T-cell (primary cell): ENCODE measurements around the gene SLK. TPM values are rescaled to one million over a fixed set of nuclear protein-coding genes. Genes with fewer than 3 reads are reported as not detected.

Source experiments
- ATAC-seq, 4 experiments: fragments of 200-7000 bp in 3 of 4; fragments of 150-1000 bp in 1 of 4; cut with Tn5 transposase; replicated peaks in 1 of 4; 1 replicate in 3 of 4; 2 replicates in 1 of 4; pipeline ENCODE4 v1.10.0; 2021; ENCODE audit warnings: moderate library complexity in 3 of 4, mild to moderate bottlenecking in 2 of 4, moderate number of reproducible peaks in 1 of 4
- CTCF ChIA-PET, 2 donors: fragments of 300-600 bp; sonication (Branson Sonifier 250); formaldehyde crosslinking; loops; one replicate each; lab custom pipeline; 2022; ENCODE audit warnings: antibody characterized with exemption in 2 of 2; lab: Charles Lee
- POLR2A ChIA-PET, 2 donors: fragments of 300-600 bp; sonication (Branson Sonifier 250); formaldehyde crosslinking; loops; one replicate each; lab custom pipeline; 2022; ENCODE audit warnings: antibody characterized with exemption in 2 of 2; lab: Charles Lee
- DNase-seq, 35 experiments: peaks; one replicate each; pipeline versions ENCODE4 v3.0.0 to v3.0.0-alpha.2; 2013 to 2023
- H3K27ac ChIP-seq: one replicate; pipeline ENCODE4 v1.5.1; 2013; ENCODE audit warnings: low read length
- H3K27me3 ChIP-seq, 2 experiments: replicated peaks in 1 of 2; 1 replicate in 1 of 2; 2 replicates in 1 of 2; pipeline versions ENCODE4 v1.6.1 to v1.7.0; 2013; ENCODE audit warnings: low read length in 1 of 2, mixed read lengths in 1 of 2; ENCODE audit not compliant: control insufficient read depth in 2 of 2, insufficient read depth in 2 of 2; ENCODE audit errors: extremely low read depth in 1 of 2
- H3K36me3 ChIP-seq, 2 donors: 1 replicate in 1 of 2; 2 replicates in 1 of 2; pipeline versions ENCODE4 v1.6.1 to v1.7.0; 2013; ENCODE audit warnings: low read length in 1 of 2; ENCODE audit not compliant: control insufficient read depth in 2 of 2, insufficient read depth in 1 of 2; ENCODE audit errors: extremely low read depth in 1 of 2
- H3K4me1 ChIP-seq, 2 experiments: 1 replicate in 1 of 2; 2 replicates in 1 of 2; pipeline versions ENCODE4 v1.6.1 to v1.7.0; 2013; ENCODE audit warnings: low read length in 2 of 2, mixed read lengths in 1 of 2; ENCODE audit not compliant: insufficient read depth in 2 of 2, control insufficient read depth in 1 of 2; ENCODE audit errors: extremely low read depth in 1 of 2
- H3K4me3 ChIP-seq, 2 donors: 1 replicate in 1 of 2; 2 replicates in 1 of 2; pipeline versions ENCODE4 v1.5.1 to v1.7.0; 2013; ENCODE audit warnings: mild to moderate bottlenecking in 2 of 2, low read length in 1 of 2, moderate library complexity in 1 of 2; ENCODE audit not compliant: control insufficient read depth in 1 of 2; ENCODE audit errors: extremely low read depth in 1 of 2
- H3K9me3 ChIP-seq: 2 replicates; pipeline ENCODE4 v1.7.0; 2013
- H3K27ac Mint-ChIP-seq, 2 donors: one replicate each; pipeline ENCODE4 v1.8.0; 2020 to 2021; ENCODE audit warnings: mild to moderate bottlenecking in 2 of 2, mixed read lengths in 2 of 2
- H3K27me3 Mint-ChIP-seq, 2 donors: one replicate each; pipeline ENCODE4 v1.8.0; 2021 to 2022; ENCODE audit warnings: mixed read lengths in 2 of 2
- H3K36me3 Mint-ChIP-seq: one replicate; pipeline ENCODE4 v1.8.0; 2021; ENCODE audit warnings: mixed read lengths
- H3K4me1 Mint-ChIP-seq, 3 donors: one replicate each; pipeline ENCODE4 v1.8.0; 2020 to 2022; ENCODE audit warnings: mixed read lengths in 3 of 3, mild to moderate bottlenecking in 1 of 3
- H3K4me3 Mint-ChIP-seq, 3 donors: one replicate each; pipeline ENCODE4 v1.8.0; 2020 to 2022; ENCODE audit warnings: mild to moderate bottlenecking in 3 of 3, mixed read lengths in 3 of 3, moderate library complexity in 3 of 3
- H3K9me3 Mint-ChIP-seq, 3 donors: one replicate each; pipeline ENCODE4 v1.8.0; 2020 to 2022; ENCODE audit warnings: mixed read lengths in 3 of 3
- WGBS: methylation state at CpG from one replicate; pipeline ENCODE4 v1.1.5; 2013; ENCODE audit warnings: missing lambda C conversion rate; ENCODE audit not compliant: insufficient coverage; 5-methylcytosine and 5-hydroxymethylcytosine counted together
- total RNA-seq, 35 experiments: library from RNA in 6 of 35; stranded (reverse) in 6 of 35; fragments of 120-200 nt in 1 of 35; gene quantifications; one replicate each; pipeline versions ENCODE4 v1.2.1 to v1.2.4 and lab custom pipeline; 2013 to 2026

Gene SLK
- total RNA-seq, 5 donors from 2014 or later (not counting 1 experiment from before 2014, with no cell fraction given): 20.9 to 30.4 (median 27.3) TPM

- Histone ChIP-seq H3K27ac (no peak overlapping the region), H3K36me3 (no peaks in the 10 kb centered on the region), H3K27me3 (peaks cover 0 to 18% of the 10 kb centered on the region in 2 experiments), H3K4me3 (no peak overlapping the region), H3K4me1 (no peaks in the 10 kb centered on the region), H3K9me3 (no peaks in the 10 kb centered on the region)
- 92% methylated on average over 12 of the region's 14 CpGs for WGBS
- Mint-ChIP-seq H3K4me1 (no peaks in the 10 kb centered on the region), H3K36me3 (no peaks in the 10 kb centered on the region), H3K27me3 (no peaks in the 10 kb centered on the region), H3K4me3 (no peak overlapping the region), H3K9me3 (no peaks in the 10 kb centered on the region), H3K27ac (no peak overlapping the region)
- DNase-seq: no peak
- CTCF ChIA-PET: no interaction called here
- POLR2A ChIA-PET: no interaction called here
- no peak for ATAC-seq
Measured at GRCh38 chr10:104041891-104042535, 75.1 kb downstream of the SLK start.

DNA sequence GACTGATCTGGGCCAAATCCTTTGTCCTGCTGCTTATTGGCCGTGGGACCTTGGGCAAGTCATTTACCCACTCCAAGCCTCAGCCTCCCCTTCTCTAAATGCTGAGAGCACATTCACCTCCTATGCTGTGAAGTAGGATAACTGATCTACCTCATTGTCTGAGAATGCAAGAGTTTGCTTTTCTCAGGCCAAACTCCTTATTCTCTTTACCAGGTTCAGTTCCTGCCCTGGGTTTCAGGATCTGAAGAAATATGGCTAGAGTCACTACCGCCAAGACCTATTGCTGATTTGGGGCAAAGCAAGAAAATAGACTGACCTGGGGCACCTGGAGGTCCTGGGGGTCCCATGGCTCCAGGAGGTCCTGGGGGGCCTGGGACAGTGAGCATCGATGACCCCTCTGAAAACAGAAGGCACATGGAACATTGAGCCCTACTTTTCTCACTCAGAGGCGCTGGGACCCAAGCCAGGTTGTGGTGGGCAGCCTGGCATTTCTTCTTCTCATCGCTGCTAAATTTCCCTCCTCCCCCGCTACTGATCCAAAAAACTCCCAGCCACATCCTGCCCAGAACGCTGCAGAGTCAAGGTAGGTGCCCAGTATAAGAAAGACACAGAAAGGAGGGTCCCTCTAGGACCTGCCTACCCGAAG, 76.4 kb downstream of the SLK start:
- H3K27ac Mint-ChIP-seq: no peak overlapping the region
- WGBS: 70% methylated on average over 7 of the region's 8 CpGs

GRCh38 chr10:104043854-104044253, 76.9 kb downstream of the SLK start:
- no peaks in the 10 kb centered on the region for H3K36me3 Mint-ChIP-seq
- no peaks in the 10 kb centered on the region for H3K9me3 ChIP-seq
- H3K4me3 ChIP-seq: no peak overlapping the region
- no peaks in the 10 kb centered on the region for H3K4me1 ChIP-seq
- no peaks in the 10 kb centered on the region for H3K4me1 Mint-ChIP-seq
- H3K27me3 ChIP-seq: peaks cover 0 to 22% of the 10 kb centered on the region in 2 experiments
- no peak overlapping the region for H3K27ac Mint-ChIP-seq
- no peak for ATAC-seq
- H3K36me3 ChIP-seq: no peaks in the 10 kb centered on the region
- no peaks in the 10 kb centered on the region for H3K27me3 Mint-ChIP-seq
- ChIA-PET POLR2A (no interaction called here), CTCF (no interaction called here)
- WGBS: 79% methylated on average over 2 of the region's 4 CpGs
- no peak overlapping the region for H3K27ac ChIP-seq
- H3K9me3 Mint-ChIP-seq: no peaks in the 10 kb centered on the region
- no peak for DNase-seq
- H3K4me3 Mint-ChIP-seq: no peak overlapping the region

More for the DNA sequence above, 76.4 kb downstream of the SLK start:
- H3K27ac ChIP-seq: no peak overlapping the region
- no peaks in the 10 kb centered on the region for H3K4me1 ChIP-seq
- no peaks in the 10 kb centered on the region for H3K36me3 ChIP-seq
- no peak overlapping the region for H3K4me3 Mint-ChIP-seq
- DNase-seq (no peak), ATAC-seq (no peak)
- peaks cover 0 to 21% of the 10 kb centered on the region in 2 experiments for H3K27me3 ChIP-seq
- no peaks in the 10 kb centered on the region for H3K4me1 Mint-ChIP-seq
- no peaks in the 10 kb centered on the region for H3K9me3 Mint-ChIP-seq
- H3K9me3 ChIP-seq: no peaks in the 10 kb centered on the region
- POLR2A ChIA-PET: interaction anchor here in 1 of 2 donors (0.6 kb wide), 1 partner anchor 115 kb away, joined by 3 read pairs; no protein-coding TSS in a partner anchor
- H3K36me3 Mint-ChIP-seq: no peaks in the 10 kb centered on the region
- CTCF ChIA-PET: no interaction called here
- no peak overlapping the region for H3K4me3 ChIP-seq
- no peaks in the 10 kb centered on the region for H3K27me3 Mint-ChIP-seq

DNA sequence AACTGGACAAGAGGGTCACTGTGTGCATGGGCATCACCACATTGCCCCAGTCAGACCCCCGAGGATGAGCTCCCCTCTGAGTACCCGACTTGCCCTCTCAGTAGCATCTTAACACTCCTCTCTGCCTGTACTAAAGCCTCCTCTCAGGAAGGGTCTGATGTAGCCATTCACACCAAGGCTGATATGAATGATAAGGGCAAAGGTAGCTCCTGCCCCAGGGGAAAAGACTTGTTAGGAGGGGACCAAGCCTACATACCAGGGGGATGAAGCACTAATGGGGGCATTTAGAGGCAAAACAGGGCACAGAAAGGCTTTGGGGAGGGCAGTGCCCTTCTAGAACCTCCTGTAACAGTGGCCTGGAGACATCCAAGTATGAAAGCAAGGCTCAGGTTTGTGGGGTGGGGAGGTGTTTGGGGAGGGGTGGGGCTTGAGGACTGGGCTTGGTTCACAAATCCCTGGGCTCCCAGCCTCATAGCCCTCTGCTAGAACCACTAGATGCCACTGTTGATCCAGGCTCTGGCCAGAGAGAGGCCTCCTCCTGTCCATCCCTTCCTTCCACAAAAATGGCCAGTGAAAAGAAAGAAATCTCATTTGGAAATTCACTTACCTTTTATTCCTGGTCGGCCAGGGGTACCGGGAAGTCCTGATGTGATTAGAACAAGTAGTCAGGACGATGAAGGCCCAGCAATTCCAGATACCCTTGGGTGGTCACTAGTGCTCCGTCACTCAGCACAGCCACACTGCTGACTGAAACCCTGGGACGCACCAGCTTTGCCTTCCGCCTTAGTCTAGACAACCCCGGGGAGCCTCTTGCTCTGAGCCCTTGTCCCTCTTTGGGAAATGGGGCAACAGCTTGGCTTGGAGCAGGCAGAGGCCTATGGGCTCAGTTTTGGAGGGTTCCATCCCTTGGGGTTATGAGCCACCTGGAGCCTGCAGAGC, 78.5 kb downstream of the SLK start:
- no peak overlapping the region for H3K27ac ChIP-seq
- H3K9me3 ChIP-seq: no peaks in the 10 kb centered on the region
- WGBS: 84% methylated on average over 7 of the region's 9 CpGs
- Mint-ChIP-seq H3K36me3 (no peaks in the 10 kb centered on the region), H3K27me3 (no peaks in the 10 kb centered on the region), H3K4me3 (no peak overlapping the region), H3K9me3 (no peaks in the 10 kb centered on the region), H3K4me1 (no peaks in the 10 kb centered on the region), H3K27ac (no peak overlapping the region)
- H3K27me3 ChIP-seq: peaks cover 0 to 24% of the 10 kb centered on the region in 2 experiments
- ChIA-PET POLR2A (no interaction called here), CTCF (no interaction called here)
- no peak overlapping the region for H3K4me3 ChIP-seq
- H3K36me3 ChIP-seq: no peaks in the 10 kb centered on the region
- no peak for ATAC-seq
- peak in 1 of 35 experiments; percentile 16 for DNase-seq
- H3K4me1 ChIP-seq: no peaks in the 10 kb centered on the region

- Mint-ChIP-seq H3K27ac (no peak overlapping the region), H3K36me3 (no peaks in the 10 kb centered on the region), H3K4me1 (no peaks in the 10 kb centered on the region), H3K27me3 (no peaks in the 10 kb centered on the region), H3K9me3 (no peaks in the 10 kb centered on the region), H3K4me3 (no peak overlapping the region)
- Histone ChIP-seq H3K27me3 (peaks cover 0 to 21% of the 10 kb centered on the region in 2 experiments), H3K27ac (no peak overlapping the region), H3K36me3 (no peaks in the 10 kb centered on the region), H3K4me1 (no peaks in the 10 kb centered on the region), H3K9me3 (no peaks in the 10 kb centered on the region), H3K4me3 (no peak overlapping the region)
- ChIA-PET CTCF (no interaction called here), POLR2A (no interaction called here)
- ATAC-seq: no peak
- 96% methylated on average over 4 of the region's 6 CpGs for WGBS
- no peak for DNase-seq
Measured at GRCh38 chr10:104046651-104047050, 79.7 kb downstream of the SLK start.

DNA sequence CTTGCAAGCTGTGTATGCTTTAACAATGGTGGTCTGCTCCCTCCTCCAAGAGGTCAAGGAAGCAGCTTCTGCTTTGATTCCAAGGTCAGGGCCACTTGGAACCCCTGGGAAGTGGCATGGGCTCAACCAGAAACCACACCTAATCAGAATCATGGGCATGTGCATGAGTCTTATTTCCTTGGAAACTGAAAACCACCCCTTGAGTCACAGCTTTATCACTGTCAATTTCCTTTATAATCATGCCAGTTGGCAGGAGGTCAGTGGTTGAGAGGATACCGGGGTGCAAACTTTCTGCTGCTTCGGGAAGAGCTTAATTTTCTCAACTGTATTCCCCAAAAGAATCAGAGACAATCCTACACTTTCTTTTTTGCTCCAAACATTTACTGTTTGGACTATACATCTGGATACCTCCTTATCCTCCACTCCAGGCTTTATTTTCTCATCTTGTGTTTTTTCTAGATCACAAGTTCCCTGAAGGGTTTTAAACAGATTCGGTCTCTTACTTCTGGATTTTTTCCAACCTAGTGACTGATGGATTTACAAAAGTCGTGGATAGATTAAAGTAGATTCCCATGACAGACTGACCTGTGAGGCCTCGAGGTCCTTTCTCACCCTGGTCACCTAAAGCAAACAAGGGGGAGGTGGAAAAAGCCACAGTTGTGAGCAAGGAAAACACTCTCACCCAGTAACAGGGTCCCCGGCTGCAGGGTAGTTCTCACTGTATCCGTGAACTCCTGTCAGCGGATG, 82.7 kb downstream of the SLK start:
- ChIA-PET CTCF (no interaction called here), POLR2A (no interaction called here)
- no peaks in the 10 kb centered on the region for H3K27me3 Mint-ChIP-seq
- Histone ChIP-seq H3K27me3 (peaks cover 0 to 14% of the 10 kb centered on the region in 2 experiments), H3K4me1 (no peaks in the 10 kb centered on the region), H3K9me3 (no peaks in the 10 kb centered on the region), H3K36me3 (no peaks in the 10 kb centered on the region), H3K4me3 (no peak overlapping the region), H3K27ac (no peak overlapping the region)
- H3K36me3 Mint-ChIP-seq: no peaks in the 10 kb centered on the region
- WGBS: 63% methylated on average over 5 of the region's 8 CpGs
- H3K9me3 Mint-ChIP-seq: no peaks in the 10 kb centered on the region
- H3K4me1 Mint-ChIP-seq: no peaks in the 10 kb centered on the region
- DNase-seq (no peak), ATAC-seq (no peak)
- H3K4me3 Mint-ChIP-seq: no peak overlapping the region
- no peak overlapping the region for H3K27ac Mint-ChIP-seq
